Tibial nerve (tissue), 4 donors: ENCODE measurements around the gene WIZ.

Experiments
- CTCF ChIP-seq, 5 experiments: fragments of 200-600 bp in 3 of 5; fragments of 450-650 bp in 2 of 5; sonication (generic) in 3 of 5; IDR thresholded peaks; one replicate each; pipeline ENCODE4 v1.5.1; 2016 to 2019; ENCODE audit warnings: antibody characterized with exemption in 5 of 5, mild to moderate bottlenecking in 3 of 5, moderate library complexity in 2 of 5
- EP300 ChIP-seq, 2 donors: sonication (generic); formaldehyde crosslinking; IDR thresholded peaks; one replicate each; pipeline ENCODE4 v1.6.1; 2017; ENCODE audit warnings: antibody characterized with exemption in 2 of 2, mild to moderate bottlenecking in 1 of 2
- POLR2A ChIP-seq, 2 donors: fragments of 450-650 bp; IDR thresholded peaks; one replicate each; pipeline ENCODE4 v1.6.1; 2017; ENCODE audit warnings: antibody characterized with exemption in 2 of 2, mild to moderate bottlenecking in 2 of 2, moderate library complexity in 2 of 2

DNA sequence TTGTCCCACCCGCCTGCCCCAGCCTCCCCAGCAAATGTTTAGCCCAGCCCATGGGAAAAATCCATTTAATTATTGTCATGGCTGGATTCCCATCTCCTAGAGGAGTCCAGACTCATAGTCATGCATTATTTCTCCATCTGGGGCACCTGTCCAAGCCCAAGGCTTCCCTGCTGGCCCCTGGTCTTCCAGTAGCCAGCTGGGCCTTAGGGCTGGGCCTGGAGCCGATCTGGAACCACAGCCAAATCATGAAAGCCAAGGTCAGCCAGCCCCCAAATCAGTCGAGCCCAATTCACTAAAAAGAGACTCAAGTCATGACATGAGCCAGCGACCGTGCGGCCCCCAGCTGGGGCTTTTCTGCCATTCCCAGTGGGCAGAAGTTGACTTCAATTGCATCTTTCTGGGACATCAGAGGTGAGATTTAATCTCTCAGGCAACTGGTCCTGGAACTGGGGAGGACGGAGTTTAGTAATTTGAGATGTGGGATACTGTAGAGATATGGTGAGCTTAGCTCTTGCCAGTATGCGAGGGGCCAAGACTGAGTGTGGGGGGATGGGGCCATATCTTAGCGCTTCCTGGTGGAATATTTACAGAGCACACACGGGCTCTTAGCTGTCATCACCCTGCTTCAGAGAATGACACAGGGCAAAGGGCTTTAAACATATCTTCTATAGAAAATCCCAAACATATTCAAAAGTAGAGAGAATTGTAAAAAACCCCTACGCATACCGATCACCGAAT lies 38.9 kb upstream of the WIZ start:
- TF ChIP-seq POLR2A (IDR thresholded peaks at IDR 0.05) (no peak), CTCF (IDR thresholded peaks at IDR 0.05) (no peak), EP300 (IDR thresholded peaks at IDR 0.05) (no peak)
